Activated T-cell treated with anti-CD3 and anti-CD28 coated beads, Interleukin-2, amount 50 U/mL, for 24 hours (primary cell): Measurements from ENCODE around the gene ZBTB8OS.
"Not testable (repeated sequence)": the region's sequence is repeated elsewhere in the genome, so short reads cannot be mapped to it uniquely, and the experiment has no call there.

Experiments used
- DNase-seq: peaks from one replicate; pipeline ENCODE4 v3.0.0-alpha.2; 2020
- H3K27ac Mint-ChIP-seq: 2 replicates; pipeline ENCODE4 v1.8.0; 2020; ENCODE audit warnings: mild to moderate bottlenecking, mixed read lengths
- H3K27me3 Mint-ChIP-seq: 2 replicates; pipeline ENCODE4 v1.8.0; 2020; ENCODE audit warnings: mixed read lengths
- H3K36me3 Mint-ChIP-seq: 2 replicates; pipeline ENCODE4 v1.8.0; 2020; ENCODE audit warnings: low read depth, mixed read lengths
- H3K4me1 Mint-ChIP-seq: 2 replicates; pipeline ENCODE4 v1.8.0; 2020; ENCODE audit warnings: low read depth, mixed read lengths
- H3K4me3 Mint-ChIP-seq: 2 replicates; pipeline ENCODE4 v1.8.0; 2020; ENCODE audit warnings: mild to moderate bottlenecking, moderate library complexity, mixed read lengths
- H3K9me3 Mint-ChIP-seq: 2 replicates; pipeline ENCODE4 v1.8.0; 2020; ENCODE audit warnings: mixed read lengths

Gene ZBTB8OS

DNA sequence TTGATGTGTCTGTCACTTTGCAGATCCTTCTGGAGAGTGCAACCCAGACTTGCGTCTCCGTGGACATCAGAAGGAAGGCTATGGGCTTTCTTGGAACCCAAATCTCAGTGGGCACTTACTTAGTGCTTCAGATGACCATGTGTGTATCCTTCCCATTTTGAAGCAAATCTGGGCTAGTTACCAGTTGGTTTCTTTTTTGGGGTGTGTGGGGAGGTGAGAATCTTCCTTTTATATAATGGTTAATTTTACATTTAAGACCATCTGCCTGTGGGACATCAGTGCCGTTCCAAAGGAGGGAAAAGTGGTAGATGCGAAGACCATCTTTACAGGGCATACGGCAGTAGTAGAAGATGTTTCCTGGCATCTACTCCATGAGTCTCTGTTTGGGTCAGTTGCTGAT, 18.4 kb upstream of the ZBTB8OS start:
- H3K4me3 Mint-ChIP-seq, H3K27me3 Mint-ChIP-seq, DNase-seq, H3K9me3 Mint-ChIP-seq: not testable (repeated sequence)
- peaks cover 95% of the 10 kb centered on the region for H3K36me3 Mint-ChIP-seq
- peaks cover 12% of the 10 kb centered on the region for H3K4me1 Mint-ChIP-seq
- H3K27ac Mint-ChIP-seq: peak overlapping the region; percentile 47

DNA sequence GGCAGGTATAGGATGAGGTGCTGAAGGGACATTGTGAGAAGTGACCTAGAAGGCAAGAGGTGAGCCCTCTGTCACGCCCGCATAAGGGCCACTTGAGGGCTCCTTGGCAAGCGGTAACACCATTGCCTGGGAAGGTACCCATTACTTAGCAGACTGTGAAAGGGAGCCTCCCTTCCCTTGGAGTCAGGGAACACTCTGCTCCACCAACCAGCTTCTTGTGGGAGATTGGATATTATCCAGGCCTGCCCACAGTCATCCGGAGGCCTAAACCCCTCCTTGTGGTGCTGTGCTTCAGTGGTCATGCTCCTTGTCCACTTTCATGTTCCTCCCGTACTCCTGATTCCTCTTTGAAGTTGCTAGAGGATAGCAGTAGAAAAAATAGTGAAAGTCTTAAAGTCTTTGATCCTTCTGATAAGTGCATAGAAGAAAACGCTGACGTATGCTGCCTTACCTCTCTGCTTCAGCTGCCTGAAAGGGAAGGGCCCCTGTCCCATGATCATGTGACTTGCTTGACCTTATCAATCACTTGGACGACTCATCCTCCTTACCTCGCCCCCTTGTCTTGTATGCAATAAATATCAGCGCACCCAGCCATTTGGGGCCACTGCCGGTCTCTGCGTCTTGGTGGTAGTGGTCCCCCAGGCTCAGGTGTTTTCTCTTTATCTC, 16.7 kb upstream of the ZBTB8OS start:
- no peak overlapping the region for H3K27ac Mint-ChIP-seq
- H3K36me3 Mint-ChIP-seq: peaks cover 90% of the 10 kb centered on the region

GRCh38 chr1:32665915-32666314, 15.6 kb upstream of the ZBTB8OS start:
- no peak overlapping the region for H3K4me3 Mint-ChIP-seq
- H3K27me3 Mint-ChIP-seq: no peaks in the 10 kb centered on the region
- DNase-seq: no peak
- H3K4me1 Mint-ChIP-seq: peaks cover 14% of the 10 kb centered on the region
- H3K27ac Mint-ChIP-seq: no peak overlapping the region
- H3K9me3 Mint-ChIP-seq: no peaks in the 10 kb centered on the region
- peaks cover 90% of the 10 kb centered on the region for H3K36me3 Mint-ChIP-seq

More for the DNA sequence above, 16.7 kb upstream of the ZBTB8OS start:
- H3K4me1 Mint-ChIP-seq: peaks cover 12% of the 10 kb centered on the region
- H3K27me3 Mint-ChIP-seq: no peaks in the 10 kb centered on the region
- no peaks in the 10 kb centered on the region for H3K9me3 Mint-ChIP-seq
- DNase-seq: no peak
- no peak overlapping the region for H3K4me3 Mint-ChIP-seq

DNA sequence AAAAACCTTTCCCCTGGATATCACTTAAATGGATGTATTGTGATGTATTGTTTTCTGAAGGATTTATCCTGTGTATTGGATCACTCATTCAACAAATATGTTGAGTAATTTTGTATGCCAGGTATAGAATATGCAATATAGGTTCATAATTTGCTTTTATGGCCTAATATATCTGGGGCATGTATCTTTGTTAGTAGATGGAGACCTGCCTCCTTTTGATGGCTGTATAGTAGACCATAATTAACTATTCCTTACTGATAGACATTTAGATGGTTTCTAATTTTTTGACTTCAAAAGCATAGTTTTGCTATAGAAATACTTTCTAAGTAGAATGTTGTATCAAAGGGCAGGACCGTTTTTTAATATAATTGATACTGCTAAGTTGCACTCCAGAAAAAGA, 9.2 kb upstream of the ZBTB8OS start:
- Mint-ChIP-seq H3K4me1 (peaks cover 32% of the 10 kb centered on the region), H3K27me3 (no peaks in the 10 kb centered on the region), H3K4me3 (no peak overlapping the region), H3K9me3 (no peaks in the 10 kb centered on the region), H3K27ac (no peak overlapping the region), H3K36me3 (peaks cover 91% of the 10 kb centered on the region)
- DNase-seq: no peak

- H3K4me3 Mint-ChIP-seq: peak overlapping the region; percentile 98
- H3K36me3 Mint-ChIP-seq: peaks cover 84% of the 10 kb centered on the region
- H3K4me1 Mint-ChIP-seq: peaks cover 64% of the 10 kb centered on the region
- DNase-seq: no peak
- H3K27me3 Mint-ChIP-seq: no peaks in the 10 kb centered on the region
- peak overlapping the region; percentile 100 for H3K27ac Mint-ChIP-seq
- H3K9me3 Mint-ChIP-seq: no peaks in the 10 kb centered on the region
Measured at GRCh38 chr1:32652244-32652962, 2.1 kb upstream of the ZBTB8OS start.

- no peaks in the 10 kb centered on the region for H3K9me3 Mint-ChIP-seq
- H3K36me3 Mint-ChIP-seq: peaks cover 79% of the 10 kb centered on the region
- no peak for DNase-seq
- peak overlapping the region; percentile 98 for H3K4me3 Mint-ChIP-seq
- peaks cover 62% of the 10 kb centered on the region for H3K4me1 Mint-ChIP-seq
- no peaks in the 10 kb centered on the region for H3K27me3 Mint-ChIP-seq
- peak overlapping the region; percentile 100 for H3K27ac Mint-ChIP-seq
Measured at GRCh38 chr1:32651461-32652073, 1.2 kb upstream of the ZBTB8OS start.

GRCh38 chr1:32650752-32651460, 556 bp upstream of the ZBTB8OS start, which contains the start of gene RBBP4:
Gene RBBP4 (plus strand): TSS chr1:32651208. CDS start chr1:32651307, 99 bp downstream.
- peak; percentile 99 for DNase-seq
- Mint-ChIP-seq H3K9me3 (no peaks in the 10 kb centered on the region), H3K4me3 (peak within 1 kb of the TSS; percentile 98), H3K4me1 (peaks cover 61% of the 10 kb centered on the region), H3K36me3 (peaks cover 73% of the 10 kb centered on the region), H3K27me3 (no peaks in the 10 kb centered on the region), H3K27ac (peak within 1 kb of the TSS; percentile 100)

DNA sequence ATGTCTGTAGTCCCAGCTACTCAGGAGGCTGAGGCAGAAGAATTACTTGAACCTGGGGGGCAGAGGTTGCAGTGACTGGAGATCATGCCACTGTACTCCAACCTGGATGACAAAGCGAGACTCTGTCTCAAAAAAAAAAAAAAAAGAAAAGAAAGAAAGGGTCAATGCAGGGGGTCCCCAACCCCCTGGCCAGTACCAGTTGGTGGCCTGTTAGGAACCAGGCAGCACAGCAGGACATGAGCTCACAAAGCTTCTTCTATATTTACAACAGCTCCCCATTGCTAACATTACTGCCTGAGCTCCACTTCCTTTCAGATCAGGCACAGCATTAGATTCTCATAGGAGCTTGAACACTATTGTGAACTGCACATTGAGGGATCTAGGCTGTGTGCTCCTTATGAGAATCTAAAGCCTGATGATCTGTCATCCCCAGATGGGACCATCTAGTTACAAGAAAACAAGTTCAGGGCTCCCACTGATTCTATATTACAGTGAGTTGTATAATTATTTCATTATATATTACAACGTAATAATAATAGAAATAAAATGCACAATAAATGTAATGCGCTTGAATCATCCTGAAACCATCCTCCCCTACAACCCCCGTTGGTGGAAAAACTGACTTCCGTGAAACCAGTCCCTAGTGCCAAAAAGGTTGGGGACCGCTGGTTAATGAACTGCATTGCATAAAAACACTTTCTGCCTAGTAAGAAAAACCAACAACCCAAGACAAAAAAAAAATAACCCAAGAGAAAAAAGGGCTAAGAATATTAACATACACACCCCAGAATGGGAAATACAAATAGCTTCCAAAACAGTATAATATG, 2.8 kb downstream of the ZBTB8OS start:
- H3K27me3 Mint-ChIP-seq: no peaks in the 10 kb centered on the region
- DNase-seq: no peak
- peaks cover 48% of the 10 kb centered on the region for H3K4me1 Mint-ChIP-seq
- no peaks in the 10 kb centered on the region for H3K9me3 Mint-ChIP-seq
- peak overlapping the region; percentile 100 for H3K27ac Mint-ChIP-seq
- peaks cover 55% of the 10 kb centered on the region for H3K36me3 Mint-ChIP-seq
- peak overlapping the region; percentile 98 for H3K4me3 Mint-ChIP-seq

DNA sequence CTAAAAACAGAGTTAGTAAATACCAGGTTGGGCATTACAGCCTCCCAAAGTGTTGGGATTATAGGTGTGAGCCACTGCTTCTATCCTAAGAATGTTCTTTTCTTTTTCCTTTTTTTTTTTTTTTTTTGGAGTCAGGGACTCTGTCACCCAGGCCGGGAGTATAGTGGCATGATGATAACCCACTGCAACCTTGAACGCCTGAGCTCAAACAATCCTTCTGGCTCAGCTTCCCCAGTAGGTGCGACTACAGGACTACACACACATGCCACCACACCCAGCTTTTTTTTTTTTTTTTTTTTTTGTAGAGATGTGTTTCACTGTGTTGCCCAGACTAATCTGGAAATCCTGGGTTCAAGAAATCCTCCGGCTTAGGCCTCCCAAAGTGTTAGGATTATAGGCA, 5.9 kb downstream of the ZBTB8OS start:
- no peaks in the 10 kb centered on the region for H3K9me3 Mint-ChIP-seq
- DNase-seq: no peak
- H3K4me1 Mint-ChIP-seq: peaks cover 38% of the 10 kb centered on the region
- H3K27me3 Mint-ChIP-seq: no peaks in the 10 kb centered on the region
- peaks cover 37% of the 10 kb centered on the region for H3K36me3 Mint-ChIP-seq
- H3K27ac Mint-ChIP-seq: no peak overlapping the region
- H3K4me3 Mint-ChIP-seq: no peak overlapping the region

DNA sequence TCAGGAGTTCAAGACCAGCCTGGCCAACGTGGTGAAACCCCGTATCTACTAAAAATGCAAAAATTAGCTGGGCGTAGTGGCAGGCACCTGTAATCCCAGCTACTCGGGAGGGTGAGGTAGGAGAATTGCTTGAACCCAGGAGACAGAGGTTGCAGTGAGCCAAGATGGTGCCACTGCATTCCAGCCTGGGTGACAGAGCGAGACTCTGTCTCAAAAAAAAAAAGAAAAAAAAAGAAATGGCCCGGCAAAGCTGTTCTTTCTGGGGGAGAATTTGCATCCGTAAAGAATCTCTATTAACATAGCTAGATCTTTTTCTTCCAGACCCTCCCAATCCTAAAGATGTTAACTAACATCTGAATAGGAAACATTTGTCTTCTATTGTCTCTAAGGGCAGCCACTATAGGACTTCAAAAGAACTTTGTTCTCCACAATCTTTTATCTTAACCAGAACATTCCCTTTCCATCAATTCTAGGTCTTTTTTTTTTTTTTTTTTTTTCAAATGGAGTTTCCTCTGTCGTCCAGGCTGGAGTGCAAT, 8.0 kb downstream of the ZBTB8OS start:
- peaks cover 22% of the 10 kb centered on the region for H3K4me1 Mint-ChIP-seq
- not testable (repeated sequence) for DNase-seq, H3K4me3 Mint-ChIP-seq, H3K27ac Mint-ChIP-seq, H3K27me3 Mint-ChIP-seq, H3K9me3 Mint-ChIP-seq
- H3K36me3 Mint-ChIP-seq: peaks cover 32% of the 10 kb centered on the region

GRCh38 chr1:32639489-32640075, 10.8 kb downstream of the ZBTB8OS start:
- peaks cover 21% of the 10 kb centered on the region for H3K4me1 Mint-ChIP-seq
- no peak overlapping the region for H3K27ac Mint-ChIP-seq
- H3K4me3 Mint-ChIP-seq: no peak overlapping the region
- no peaks in the 10 kb centered on the region for H3K9me3 Mint-ChIP-seq
- no peaks in the 10 kb centered on the region for H3K27me3 Mint-ChIP-seq
- peaks cover 36% of the 10 kb centered on the region for H3K36me3 Mint-ChIP-seq
- no peak for DNase-seq

- no peak overlapping the region for H3K4me3 Mint-ChIP-seq
- no peak for DNase-seq
- H3K4me1 Mint-ChIP-seq: peaks cover 17% of the 10 kb centered on the region
- no peaks in the 10 kb centered on the region for H3K27me3 Mint-ChIP-seq
- H3K36me3 Mint-ChIP-seq: peaks cover 51% of the 10 kb centered on the region
- no peak overlapping the region for H3K27ac Mint-ChIP-seq
- H3K9me3 Mint-ChIP-seq: no peaks in the 10 kb centered on the region
Measured at GRCh38 chr1:32636914-32637645, 13.3 kb downstream of the ZBTB8OS start.
